ACHN (cell line): Measurements from ENCODE around the gene TRAIP.
"Not testable (repeated sequence)": the region's sequence is repeated elsewhere in the genome, so short reads cannot be mapped to it uniquely, and the experiment has no call there.

Source experiments
- DNase-seq: peaks from one replicate; pipeline ENCODE4 v3.0.0-alpha.2; 2015
- in situ Hi-C: cut with HindIII; loops from 2 replicates; pipeline ENCODE4 v1.10.0; 2017; ENCODE audit warnings: low sequenced_read_pairs, low pct_ligation_motif_present, low pct_unique_long_range_greater_than_20kb

The TRAIP gene

GRCh38 chr3:49856181-49857005 lies at the start of gene TRAIP:
TRAIP (minus strand) TSS chr3:49856564; CDS start chr3:49856453, 111 bp downstream.
- in situ Hi-C loops: no loop called here
- peak; percentile 91 for DNase-seq

GRCh38 chr3:49904448-49904847 lies 48.1 kb upstream of the TRAIP start:
- in situ Hi-C loops, DNase-seq: not testable (repeated sequence)

- DNase-seq: peak; percentile 66
- in situ Hi-C loops: no loop called here
Observed at GRCh38 chr3:49903451-49904424, 47.4 kb upstream of the TRAIP start, which contains the start of gene MST1R. MST1R (minus strand) TSS chr3:49903873; CDS start chr3:49903609, 264 bp downstream.

- in situ Hi-C loops: no loop called here
- DNase-seq: no peak
Observed at GRCh38 chr3:49902511-49903345, 46.4 kb upstream of the TRAIP start.

- no peak for DNase-seq
- in situ Hi-C loops: no loop called here
Observed at GRCh38 chr3:49901366-49902339, 45.3 kb upstream of the TRAIP start.

- in situ Hi-C loops: no loop called here
- DNase-seq: peak; percentile 85
Observed at GRCh38 chr3:49900491-49901153, 44.3 kb upstream of the TRAIP start.

GRCh38 chr3:49899815-49900214 lies 43.5 kb upstream of the TRAIP start:
- in situ Hi-C loops: no loop called here
- no peak for DNase-seq

- no peak for DNase-seq
- in situ Hi-C loops: no loop called here
Observed at GRCh38 chr3:49898991-49899390, 42.6 kb upstream of the TRAIP start.

GRCh38 chr3:49896345-49896744 lies 40.0 kb upstream of the TRAIP start:
- DNase-seq: no peak
- in situ Hi-C loops: no loop called here

- DNase-seq: no peak
- in situ Hi-C loops: no loop called here
Observed at GRCh38 chr3:49895791-49896190, 39.4 kb upstream of the TRAIP start.

- in situ Hi-C loops: no loop called here
- DNase-seq: no peak
Observed at GRCh38 chr3:49889296-49889695, 32.9 kb upstream of the TRAIP start.

- in situ Hi-C loops: no loop called here
- DNase-seq: no peak
Observed at GRCh38 chr3:49886922-49887265, 30.5 kb upstream of the TRAIP start.

- in situ Hi-C loops: no loop called here
- no peak for DNase-seq
Observed at GRCh38 chr3:49883998-49884397, 27.6 kb upstream of the TRAIP start.

- in situ Hi-C loops: no loop called here
- no peak for DNase-seq
Observed at GRCh38 chr3:49882166-49882565, 25.8 kb upstream of the TRAIP start.

- in situ Hi-C loops: no loop called here
- no peak for DNase-seq
Observed at GRCh38 chr3:49880581-49881315, 24.4 kb upstream of the TRAIP start.

- in situ Hi-C loops: no loop called here
- no peak for DNase-seq
Observed at GRCh38 chr3:49879721-49880120, 23.4 kb upstream of the TRAIP start.
